ENCODE results near the gene ST7.
"Not testable (repeated sequence)": the region's sequence is repeated elsewhere in the genome, so short reads cannot be mapped to it uniquely, and the experiment has no call there.

ST7 gene

GRCh38 chr7:117243390-117243789, 290.1 kb downstream of the ST7 start:
- DNase-seq: no peak

GRCh38 chr7:117245703-117246102, 292.4 kb downstream of the ST7 start:
- DNase-seq: not testable (repeated sequence)

GRCh38 chr7:117247809-117248208, 294.5 kb downstream of the ST7 start:
- no peak for DNase-seq

GRCh38 chr7:117248829-117249228, 295.5 kb downstream of the ST7 start:
- no peak for DNase-seq

GRCh38 chr7:117249696-117250095, 296.4 kb downstream of the ST7 start:
- DNase-seq: no peak

- no peak for DNase-seq
Observed at GRCh38 chr7:117250245-117250644, 296.9 kb downstream of the ST7 start.

GRCh38 chr7:117250801-117251200, 297.5 kb downstream of the ST7 start:
- DNase-seq: no peak

- DNase-seq: no peak
Observed at GRCh38 chr7:117251687-117252086, 298.4 kb downstream of the ST7 start.

GRCh38 chr7:117259615-117260014, 306.3 kb downstream of the ST7 start:
- DNase-seq: no peak

GRCh38 chr7:117262546-117262945, 309.2 kb downstream of the ST7 start:
- DNase-seq: no peak

- DNase-seq: no peak
Observed at GRCh38 chr7:117264716-117265115, 311.4 kb downstream of the ST7 start.

- DNase-seq: no peak
Observed at GRCh38 chr7:117269417-117269816, 316.1 kb downstream of the ST7 start.

- DNase-seq: no peak
Observed at GRCh38 chr7:117269886-117270285, 316.6 kb downstream of the ST7 start.

- DNase-seq: no peak
Observed at GRCh38 chr7:117270371-117270770, 317.1 kb downstream of the ST7 start.

- DNase-seq: no peak
Observed at GRCh38 chr7:117271566-117271965, 318.3 kb downstream of the ST7 start.

- DNase-seq: no peak
Observed at GRCh38 chr7:117272017-117272759, 318.9 kb downstream of the ST7 start.

GRCh38 chr7:117273325-117273724, 320.0 kb downstream of the ST7 start:
- DNase-seq: no peak

- no peak for DNase-seq
Observed at GRCh38 chr7:117273814-117274225, 320.5 kb downstream of the ST7 start.

GRCh38 chr7:117274951-117275350, 321.6 kb downstream of the ST7 start:
- DNase-seq: no peak

GRCh38 chr7:117277576-117277975, 324.3 kb downstream of the ST7 start:
- DNase-seq: no peak

GRCh38 chr7:117278040-117278439, 324.7 kb downstream of the ST7 start:
- DNase-seq: no peak

- no peak for DNase-seq
Observed at GRCh38 chr7:117279203-117279602, 325.9 kb downstream of the ST7 start.
